ENCODE results near the gene DOCK4. TPM values are rescaled to one million over a fixed set of nuclear protein-coding genes. Genes with fewer than 3 reads are reported as not detected.

The DOCK4 gene
- polyA plus RNA-seq, 1 donor (not counting 4 experiments of a cell fraction or from before 2014, with no cell fraction given): 13.9 TPM

DNA sequence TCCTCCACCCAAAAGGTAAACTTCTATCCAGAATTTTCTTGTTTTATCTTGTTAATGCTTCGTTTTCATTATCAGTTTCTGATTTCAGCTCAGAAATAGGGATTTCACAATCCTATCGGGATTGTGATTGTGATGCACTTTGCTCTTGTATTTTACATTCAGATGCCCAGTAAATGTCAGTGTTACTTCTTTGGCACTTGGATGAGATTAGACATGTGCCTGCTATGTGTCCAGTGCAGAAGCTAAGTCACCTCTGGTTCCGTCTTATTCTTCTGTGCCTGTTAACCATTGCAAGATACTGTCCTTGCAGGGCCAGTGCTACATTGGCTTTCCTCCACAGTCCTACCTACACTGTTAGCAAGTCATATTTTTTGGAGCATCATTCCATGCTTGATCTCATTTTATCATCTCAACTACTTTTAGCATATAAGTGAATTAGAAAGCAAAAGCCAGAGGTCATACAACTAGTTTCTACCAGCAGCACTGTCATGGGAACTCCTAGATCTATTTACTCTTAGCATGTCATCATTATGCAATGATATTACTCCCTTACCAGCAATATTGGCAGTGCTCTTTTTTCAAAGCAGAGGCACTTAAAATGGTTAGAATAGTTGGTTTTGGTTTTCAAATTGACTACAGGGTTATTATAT, 27.0 kb upstream of the DOCK4 start:
- Histone ChIP-seq H3K27ac (ENCODE audit: control insufficient read depth, insufficient read depth, low read length) (no peak overlapping the region), H3K4me3 (ENCODE audit: control insufficient read depth in 2 of 3, extremely low read depth in 1 of 3, insufficient read depth in 2 of 3, low read depth in 1 of 3, low read length in 3 of 3) (no peak overlapping the region), H3K79me2 (ENCODE audit: control insufficient read depth, insufficient read depth, low read length) (peaks cover 8% of the 10 kb centered on the region), H3K36me3 (ENCODE audit: control insufficient read depth in 2 of 2, extremely low read depth in 1 of 2, insufficient read depth in 2 of 2, low read length in 2 of 2) (no peaks in the 10 kb centered on the region), H4K20me1 (ENCODE audit: control insufficient read depth, extremely low read depth, insufficient read depth, low read length) (no peaks in the 10 kb centered on the region), H3K9ac (ENCODE audit: control insufficient read depth, extremely low read depth, insufficient read depth, low read length) (no peak overlapping the region), H3K4me1 (ENCODE audit: control insufficient read depth, extremely low read depth, insufficient read depth, low read length) (peaks cover 4% of the 10 kb centered on the region), H3K4me2 (ENCODE audit: control insufficient read depth, extremely low read depth, insufficient read depth, low read depth, low read length) (no peak overlapping the region), H2AFZ (ENCODE audit: control insufficient read depth, low read length) (no peak overlapping the region), H3K9me3 (ENCODE audit: control insufficient read depth, low read depth, low read length) (no peaks in the 10 kb centered on the region), H3K9me1 (ENCODE audit: control insufficient read depth, extremely low read depth, insufficient read depth, low read length) (no peaks in the 10 kb centered on the region), H3K27me3 (ENCODE audit: control insufficient read depth, extremely low read depth, insufficient read depth, low read length) (no peaks in the 10 kb centered on the region)
- TF ChIP-seq EZH2 (IDR thresholded peaks at IDR 0.05; ENCODE audit: low read length): no peak
- TF ChIP-seq, protein P1, sequence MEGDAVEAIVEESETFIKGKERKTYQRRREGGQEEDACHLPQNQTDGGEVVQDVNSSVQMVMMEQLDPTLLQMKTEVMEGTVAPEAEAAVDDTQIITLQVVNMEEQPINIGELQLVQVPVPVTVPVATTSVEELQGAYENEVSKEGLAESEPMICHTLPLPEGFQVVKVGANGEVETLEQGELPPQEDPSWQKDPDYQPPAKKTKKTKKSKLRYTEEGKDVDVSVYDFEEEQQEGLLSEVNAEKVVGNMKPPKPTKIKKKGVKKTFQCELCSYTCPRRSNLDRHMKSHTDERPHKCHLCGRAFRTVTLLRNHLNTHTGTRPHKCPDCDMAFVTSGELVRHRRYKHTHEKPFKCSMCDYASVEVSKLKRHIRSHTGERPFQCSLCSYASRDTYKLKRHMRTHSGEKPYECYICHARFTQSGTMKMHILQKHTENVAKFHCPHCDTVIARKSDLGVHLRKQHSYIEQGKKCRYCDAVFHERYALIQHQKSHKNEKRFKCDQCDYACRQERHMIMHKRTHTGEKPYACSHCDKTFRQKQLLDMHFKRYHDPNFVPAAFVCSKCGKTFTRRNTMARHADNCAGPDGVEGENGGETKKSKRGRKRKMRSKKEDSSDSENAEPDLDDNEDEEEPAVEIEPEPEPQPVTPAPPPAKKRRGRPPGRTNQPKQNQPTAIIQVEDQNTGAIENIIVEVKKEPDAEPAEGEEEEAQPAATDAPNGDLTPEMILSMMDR (optimal IDR thresholded peaks at IDR 0.05 in 1 of 3, IDR thresholded peaks at IDR 0.05 in 1 of 3, conservative IDR thresholded peaks at IDR 0.05 in 1 of 3; ENCODE audit: extremely low read depth in 1 of 3, insufficient read depth in 2 of 3, low read length in 3 of 3): no peak
- no peak for DNase-seq (ENCODE audit: low read depth, low spot score)
- no peak for FAIRE-seq
- dilution Hi-C loops (cut with MboI; ENCODE audit: extremely low pct_ligation_motif_present, low sequenced_read_pairs): no loop called here

DNA sequence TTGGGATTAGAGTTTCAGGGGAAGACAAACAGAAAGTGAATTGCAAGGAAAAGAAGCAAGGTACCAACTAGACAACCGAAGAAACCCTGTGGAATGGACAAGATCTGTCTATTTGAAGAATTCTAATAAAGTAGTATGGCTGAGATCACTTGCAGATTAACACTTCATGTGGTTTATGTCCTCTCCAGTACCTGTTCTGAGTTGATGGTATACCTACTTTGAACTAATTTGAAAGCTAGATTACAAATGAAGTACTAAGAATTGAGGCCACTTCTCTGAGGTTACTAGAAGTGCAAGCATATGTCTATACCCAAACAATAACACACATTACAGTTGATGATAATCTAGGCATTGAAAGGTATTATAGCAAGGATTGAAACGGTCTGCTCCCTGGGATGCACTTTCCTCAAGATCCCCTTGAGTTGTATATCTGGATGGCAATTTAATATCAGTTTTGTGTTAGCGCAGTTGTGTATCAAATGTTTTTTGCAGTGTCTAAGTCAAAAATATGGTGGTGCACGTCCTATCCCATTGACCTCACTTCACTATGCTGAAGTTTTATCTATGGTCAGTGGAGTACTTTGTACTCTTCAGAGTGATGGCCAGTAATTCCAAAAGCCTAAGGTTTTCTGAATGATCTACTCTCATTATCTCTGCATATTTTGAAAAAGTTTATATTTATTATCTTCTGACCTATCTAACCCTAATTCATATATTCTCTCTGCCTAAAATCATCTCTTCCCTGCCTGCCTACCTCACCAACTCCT, 26.2 kb upstream of the DOCK4 start:
- Histone ChIP-seq H3K36me3 (ENCODE audit: control insufficient read depth in 2 of 2, extremely low read depth in 1 of 2, insufficient read depth in 2 of 2, low read length in 2 of 2) (no peaks in the 10 kb centered on the region), H3K27ac (ENCODE audit: control insufficient read depth, insufficient read depth, low read length) (no peak overlapping the region), H3K9ac (ENCODE audit: control insufficient read depth, extremely low read depth, insufficient read depth, low read length) (no peak overlapping the region), H2AFZ (ENCODE audit: control insufficient read depth, low read length) (no peak overlapping the region), H3K9me3 (ENCODE audit: control insufficient read depth, low read depth, low read length) (no peaks in the 10 kb centered on the region), H3K79me2 (ENCODE audit: control insufficient read depth, insufficient read depth, low read length) (peaks cover 12% of the 10 kb centered on the region), H3K4me3 (ENCODE audit: control insufficient read depth in 2 of 3, extremely low read depth in 1 of 3, insufficient read depth in 2 of 3, low read depth in 1 of 3, low read length in 3 of 3) (no peak overlapping the region), H3K27me3 (ENCODE audit: control insufficient read depth, extremely low read depth, insufficient read depth, low read length) (no peaks in the 10 kb centered on the region), H3K4me1 (ENCODE audit: control insufficient read depth, extremely low read depth, insufficient read depth, low read length) (peaks cover under 1% of the 10 kb centered on the region), H3K9me1 (ENCODE audit: control insufficient read depth, extremely low read depth, insufficient read depth, low read length) (no peaks in the 10 kb centered on the region), H3K4me2 (ENCODE audit: control insufficient read depth, extremely low read depth, insufficient read depth, low read depth, low read length) (no peak overlapping the region), H4K20me1 (ENCODE audit: control insufficient read depth, extremely low read depth, insufficient read depth, low read length) (no peaks in the 10 kb centered on the region)
- no peak for DNase-seq (ENCODE audit: low read depth, low spot score)
- dilution Hi-C loops (cut with MboI; ENCODE audit: extremely low pct_ligation_motif_present, low sequenced_read_pairs): no loop called here
- FAIRE-seq: no peak
- TF ChIP-seq, protein P1 (optimal IDR thresholded peaks at IDR 0.05 in 1 of 3, IDR thresholded peaks at IDR 0.05 in 1 of 3, conservative IDR thresholded peaks at IDR 0.05 in 1 of 3; ENCODE audit: extremely low read depth in 1 of 3, insufficient read depth in 2 of 3, low read length in 3 of 3): no peak
- TF ChIP-seq EZH2 (IDR thresholded peaks at IDR 0.05; ENCODE audit: low read length): no peak
